ENCODE measurements around the gene SLC30A1.
"Not testable (repeated sequence)": the region's sequence is repeated elsewhere in the genome, so short reads cannot be mapped to it uniquely, and the experiment has no call there.

The SLC30A1 gene

GRCh38 chr1:211583011-211583992 is 4.3 kb upstream of the SLC30A1 start:
- no peak for DNase-seq

GRCh38 chr1:211581526-211581925 is 2.6 kb upstream of the SLC30A1 start:
- no peak for DNase-seq

GRCh38 chr1:211580303-211580687 is 1.3 kb upstream of the SLC30A1 start:
- DNase-seq, result no peak

- no peak for DNase-seq
These were observed 710 bp upstream of the SLC30A1 start for GRCh38 chr1:211579440-211580302.

- DNase-seq, result peak; percentile 15
These were observed 932 bp downstream of the SLC30A1 start for GRCh38 chr1:211577819-211578639.

- DNase-seq, result no peak
These were observed 1.6 kb downstream of the SLC30A1 start for GRCh38 chr1:211577277-211577818.

GRCh38 chr1:211576717-211577116 is 2.2 kb downstream of the SLC30A1 start:
- DNase-seq, result no peak

- DNase-seq, result no peak
These were observed 4.3 kb downstream of the SLC30A1 start for GRCh38 chr1:211574705-211575104.

- DNase-seq, result no peak
These were observed 7.0 kb downstream of the SLC30A1 start for GRCh38 chr1:211571998-211572397.

- DNase-seq, result not testable (repeated sequence)
These were observed 8.6 kb downstream of the SLC30A1 start for GRCh38 chr1:211570378-211570777.

- DNase-seq, result no peak
These were observed 12.4 kb downstream of the SLC30A1 start for GRCh38 chr1:211566431-211567025.

- no peak for DNase-seq
These were observed 14.9 kb downstream of the SLC30A1 start for GRCh38 chr1:211564084-211564483.

GRCh38 chr1:211559222-211560010 is 19.5 kb downstream of the SLC30A1 start:
- DNase-seq, result no peak

GRCh38 chr1:211557894-211558625 is 20.9 kb downstream of the SLC30A1 start:
- DNase-seq, result no peak

- no peak for DNase-seq
These were observed 25.4 kb downstream of the SLC30A1 start for GRCh38 chr1:211553549-211553948.

- DNase-seq, result no peak
These were observed 27.1 kb downstream of the SLC30A1 start for GRCh38 chr1:211551638-211552460.

- DNase-seq, result no peak
These were observed 29.8 kb downstream of the SLC30A1 start for GRCh38 chr1:211549092-211549711.

GRCh38 chr1:211548321-211549091 is 30.5 kb downstream of the SLC30A1 start:
- no peak for DNase-seq
